K562 (cell line): Measurements from ENCODE around the gene SYNRG.

Source experiments
- ARHGAP35 ChIP-seq: fragments of 450-650 bp; IDR thresholded peaks from 2 replicates; pipeline ENCODE4 v1.6.1; 2018; ENCODE audit not compliant: partially characterized antibody
- CHCHD3 ChIP-seq: fragments of 250-450 bp; sonication (Bioruptor Pico); IDR thresholded peaks from 2 replicates; pipeline ENCODE4 v2.1.2; 2022; ENCODE audit warnings: mild to moderate bottlenecking
- CHD4 ChIP-seq: fragments of 200-600 bp; sonication (generic); IDR thresholded peaks from 3 replicates; pipeline ENCODE4 v1.6.1; 2012; ENCODE audit warnings: low read depth, mild to moderate bottlenecking, mixed read lengths, low read length, inconsistent platforms; ENCODE audit not compliant: insufficient read depth, insufficient replicate concordance, poor library complexity, severe bottlenecking
- HDAC2 ChIP-seq: fragments of 450-650 bp; IDR thresholded peaks from 2 replicates; pipeline ENCODE4 v1.6.1; 2016; ENCODE audit warnings: mild to moderate bottlenecking
- JUND ChIP-seq, 2 experiments: IDR thresholded peaks; 2 replicates in 1 of 2; 3 replicates in 1 of 2; pipeline ENCODE4 v1.6.1; 2011; ENCODE audit warnings: borderline replicate concordance in 2 of 2, low read depth in 2 of 2, low read length in 2 of 2, improper control_type of control experiment in 1 of 2, missing biosample characterization in 1 of 2, missing genetic modification characterization in 1 of 2, missing genetic modification reagents in 1 of 2
- MAFF ChIP-seq: IDR thresholded peaks from 2 replicates; pipeline ENCODE4 v1.6.1; 2012; ENCODE audit warnings: low read length, improper control_type of control experiment
- NCOR1 ChIP-seq: fragments of 450-650 bp; IDR thresholded peaks from 2 replicates; pipeline ENCODE4 v1.6.1; 2016; ENCODE audit warnings: mild to moderate bottlenecking, moderate library complexity
- TAF1 ChIP-seq: IDR thresholded peaks from 2 replicates; pipeline ENCODE4 v1.6.1; 2011; ENCODE audit warnings: mild to moderate bottlenecking, low read length, moderate library complexity; ENCODE audit not compliant: insufficient read depth, control insufficient read depth, severe bottlenecking; ENCODE audit errors: extremely low read depth
- YY1 ChIP-seq, 3 experiments: IDR thresholded peaks; 2 replicates each; pipeline ENCODE4 v1.6.1; 2011; ENCODE audit warnings: low read length in 2 of 3, mild to moderate bottlenecking in 2 of 3, moderate library complexity in 2 of 3, borderline replicate concordance in 1 of 3, control low read depth in 1 of 3, low read depth in 1 of 3; ENCODE audit not compliant: insufficient read depth in 3 of 3, insufficient replicate concordance in 2 of 3, control insufficient read depth in 1 of 3, insufficient read length in 1 of 3; ENCODE audit errors: extremely low read depth in 1 of 3
- TF ChIP-seq, protein P1 (sequence below): fragments of 250-450 bp; sonication (Bioruptor Pico); IDR thresholded peaks from 2 replicates; pipeline ENCODE4 v1.4.0; 2020; ENCODE audit warnings: mild to moderate bottlenecking, moderate library complexity
- TF ChIP-seq, protein P2 (sequence below), 3 experiments: IDR thresholded peaks in 2 of 3; conservative IDR thresholded peaks in 1 of 3; 2 replicates each; pipeline ENCODE4 v1.5.1; 2011 to 2012; ENCODE audit warnings: low read length in 3 of 3, mild to moderate bottlenecking in 3 of 3, control low read depth in 2 of 3, improper control_type of control experiment in 1 of 3, inconsistent platforms in 1 of 3, low read depth in 1 of 3, mixed read lengths in 1 of 3, moderate library complexity in 1 of 3; ENCODE audit not compliant: insufficient read depth in 2 of 3
- TF ChIP-seq, protein P3 (sequence below), 2 experiments: fragments of 200-800 bp in 1 of 2; sonication (Bioruptor generic) in 1 of 2; sonication (generic) in 1 of 2; formaldehyde crosslinking in 1 of 2; IDR thresholded peaks in 1 of 2; conservative IDR thresholded peaks in 1 of 2; 2 replicates each; pipeline versions ENCODE4 v1.5.0 to v1.6.1; 2016 to 2020; ENCODE audit warnings: missing compliant biosample characterization in 1 of 2, missing genetic modification characterization in 1 of 2, missing genetic modification reagents in 1 of 2
- TF ChIP-seq, protein P4 (sequence below): fragments of 450-650 bp; formaldehyde crosslinking; IDR thresholded peaks from 2 replicates; pipeline ENCODE4 v1.4.0; 2022; ENCODE audit warnings: missing genetic modification characterization
- TF ChIP-seq, protein P5 (sequence below): sonication (generic); formaldehyde crosslinking; IDR thresholded peaks from 2 replicates; pipeline ENCODE4 v1.5.0; 2020; ENCODE audit warnings: missing genetic modification reagents

- TF ChIP-seq, protein P1, sequence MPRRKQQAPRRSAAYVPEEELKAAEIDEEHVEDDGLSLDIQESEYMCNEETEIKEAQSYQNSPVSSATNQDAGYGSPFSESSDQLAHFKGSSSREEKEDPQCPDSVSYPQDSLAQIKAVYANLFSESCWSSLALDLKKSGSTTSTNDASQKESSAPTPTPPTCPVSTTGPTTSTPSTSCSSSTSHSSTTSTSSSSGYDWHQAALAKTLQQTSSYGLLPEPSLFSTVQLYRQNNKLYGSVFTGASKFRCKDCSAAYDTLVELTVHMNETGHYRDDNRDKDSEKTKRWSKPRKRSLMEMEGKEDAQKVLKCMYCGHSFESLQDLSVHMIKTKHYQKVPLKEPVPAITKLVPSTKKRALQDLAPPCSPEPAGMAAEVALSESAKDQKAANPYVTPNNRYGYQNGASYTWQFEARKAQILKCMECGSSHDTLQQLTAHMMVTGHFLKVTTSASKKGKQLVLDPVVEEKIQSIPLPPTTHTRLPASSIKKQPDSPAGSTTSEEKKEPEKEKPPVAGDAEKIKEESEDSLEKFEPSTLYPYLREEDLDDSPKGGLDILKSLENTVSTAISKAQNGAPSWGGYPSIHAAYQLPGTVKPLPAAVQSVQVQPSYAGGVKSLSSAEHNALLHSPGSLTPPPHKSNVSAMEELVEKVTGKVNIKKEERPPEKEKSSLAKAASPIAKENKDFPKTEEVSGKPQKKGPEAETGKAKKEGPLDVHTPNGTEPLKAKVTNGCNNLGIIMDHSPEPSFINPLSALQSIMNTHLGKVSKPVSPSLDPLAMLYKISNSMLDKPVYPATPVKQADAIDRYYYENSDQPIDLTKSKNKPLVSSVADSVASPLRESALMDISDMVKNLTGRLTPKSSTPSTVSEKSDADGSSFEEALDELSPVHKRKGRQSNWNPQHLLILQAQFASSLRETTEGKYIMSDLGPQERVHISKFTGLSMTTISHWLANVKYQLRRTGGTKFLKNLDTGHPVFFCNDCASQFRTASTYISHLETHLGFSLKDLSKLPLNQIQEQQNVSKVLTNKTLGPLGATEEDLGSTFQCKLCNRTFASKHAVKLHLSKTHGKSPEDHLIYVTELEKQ (CRISPR knock-in tag), result no peak
- TF ChIP-seq NCOR1, result no peak
- TF ChIP-seq TAF1, result no peak
- no peak for TF ChIP-seq JUND (IDR thresholded peaks at IDR 0.05; ENCODE audit: borderline replicate concordance, low read depth, low read length)
- TF ChIP-seq JUND (tag; IDR thresholded peaks at IDR 0.05; ENCODE audit: borderline replicate concordance, low read depth, low read length), result no peak
- TF ChIP-seq, protein P2, sequence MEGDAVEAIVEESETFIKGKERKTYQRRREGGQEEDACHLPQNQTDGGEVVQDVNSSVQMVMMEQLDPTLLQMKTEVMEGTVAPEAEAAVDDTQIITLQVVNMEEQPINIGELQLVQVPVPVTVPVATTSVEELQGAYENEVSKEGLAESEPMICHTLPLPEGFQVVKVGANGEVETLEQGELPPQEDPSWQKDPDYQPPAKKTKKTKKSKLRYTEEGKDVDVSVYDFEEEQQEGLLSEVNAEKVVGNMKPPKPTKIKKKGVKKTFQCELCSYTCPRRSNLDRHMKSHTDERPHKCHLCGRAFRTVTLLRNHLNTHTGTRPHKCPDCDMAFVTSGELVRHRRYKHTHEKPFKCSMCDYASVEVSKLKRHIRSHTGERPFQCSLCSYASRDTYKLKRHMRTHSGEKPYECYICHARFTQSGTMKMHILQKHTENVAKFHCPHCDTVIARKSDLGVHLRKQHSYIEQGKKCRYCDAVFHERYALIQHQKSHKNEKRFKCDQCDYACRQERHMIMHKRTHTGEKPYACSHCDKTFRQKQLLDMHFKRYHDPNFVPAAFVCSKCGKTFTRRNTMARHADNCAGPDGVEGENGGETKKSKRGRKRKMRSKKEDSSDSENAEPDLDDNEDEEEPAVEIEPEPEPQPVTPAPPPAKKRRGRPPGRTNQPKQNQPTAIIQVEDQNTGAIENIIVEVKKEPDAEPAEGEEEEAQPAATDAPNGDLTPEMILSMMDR (IDR thresholded peaks at IDR 0.05 in 2 of 3, conservative IDR thresholded peaks at IDR 0.05 in 1 of 3; ENCODE audit: insufficient read depth in 2 of 3, low read depth in 1 of 3, low read length in 3 of 3), result no peak
- no peak for TF ChIP-seq YY1 (IDR thresholded peaks at IDR 0.05; ENCODE audit: borderline replicate concordance in 1 of 3, control insufficient read depth in 1 of 3, extremely low read depth in 1 of 3, insufficient read depth in 3 of 3, insufficient read length in 1 of 3, insufficient replicate concordance in 2 of 3, low read depth in 1 of 3, low read length in 2 of 3)
- TF ChIP-seq, protein P3, sequence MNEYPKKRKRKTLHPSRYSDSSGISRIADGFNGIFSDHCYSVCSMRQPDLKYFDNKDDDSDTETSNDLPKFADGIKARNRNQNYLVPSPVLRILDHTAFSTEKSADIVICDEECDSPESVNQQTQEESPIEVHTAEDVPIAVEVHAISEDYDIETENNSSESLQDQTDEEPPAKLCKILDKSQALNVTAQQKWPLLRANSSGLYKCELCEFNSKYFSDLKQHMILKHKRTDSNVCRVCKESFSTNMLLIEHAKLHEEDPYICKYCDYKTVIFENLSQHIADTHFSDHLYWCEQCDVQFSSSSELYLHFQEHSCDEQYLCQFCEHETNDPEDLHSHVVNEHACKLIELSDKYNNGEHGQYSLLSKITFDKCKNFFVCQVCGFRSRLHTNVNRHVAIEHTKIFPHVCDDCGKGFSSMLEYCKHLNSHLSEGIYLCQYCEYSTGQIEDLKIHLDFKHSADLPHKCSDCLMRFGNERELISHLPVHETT (CRISPR knock-in tag; conservative IDR thresholded peaks at IDR 0.05 in 1 of 2, IDR thresholded peaks at IDR 0.05 in 1 of 2), result no peak
- TF ChIP-seq, protein P4, sequence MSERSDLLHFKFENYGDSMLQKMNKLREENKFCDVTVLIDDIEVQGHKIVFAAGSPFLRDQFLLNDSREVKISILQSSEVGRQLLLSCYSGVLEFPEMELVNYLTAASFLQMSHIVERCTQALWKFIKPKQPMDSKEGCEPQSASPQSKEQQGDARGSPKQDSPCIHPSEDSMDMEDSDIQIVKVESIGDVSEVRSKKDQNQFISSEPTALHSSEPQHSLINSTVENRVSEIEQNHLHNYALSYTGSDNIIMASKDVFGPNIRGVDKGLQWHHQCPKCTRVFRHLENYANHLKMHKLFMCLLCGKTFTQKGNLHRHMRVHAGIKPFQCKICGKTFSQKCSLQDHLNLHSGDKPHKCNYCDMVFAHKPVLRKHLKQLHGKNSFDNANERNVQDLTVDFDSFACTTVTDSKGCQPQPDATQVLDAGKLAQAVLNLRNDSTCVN (CRISPR knock-in tag), result no peak
- no peak for TF ChIP-seq MAFF
- TF ChIP-seq CHD4, result no peak
- TF ChIP-seq ARHGAP35, result no peak
- TF ChIP-seq CHCHD3 (CRISPR knock-in tag), result no peak
- no peak for TF ChIP-seq HDAC2
- TF ChIP-seq, protein P5, sequence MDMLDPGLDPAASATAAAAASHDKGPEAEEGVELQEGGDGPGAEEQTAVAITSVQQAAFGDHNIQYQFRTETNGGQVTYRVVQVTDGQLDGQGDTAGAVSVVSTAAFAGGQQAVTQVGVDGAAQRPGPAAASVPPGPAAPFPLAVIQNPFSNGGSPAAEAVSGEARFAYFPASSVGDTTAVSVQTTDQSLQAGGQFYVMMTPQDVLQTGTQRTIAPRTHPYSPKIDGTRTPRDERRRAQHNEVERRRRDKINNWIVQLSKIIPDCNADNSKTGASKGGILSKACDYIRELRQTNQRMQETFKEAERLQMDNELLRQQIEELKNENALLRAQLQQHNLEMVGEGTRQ (CRISPR knock-in tag), result no peak
Measured at GRCh38 chr17:37605081-37605480, 4.1 kb downstream of the SYNRG start.
